Measurements from ENCODE around the gene ALG1.
A peak's percentile ranks its signal among the peaks of the same experiment; 100 is the strongest.

ALG1 gene

GRCh38 chr16:5034167-5034523 is 37.5 kb upstream of the ALG1 start:
- DNase-seq (ENCODE audit: low spot score) = no peak
- in situ Hi-C loops (cut with MboI; ENCODE audit: low pct_unique_long_range_greater_than_20kb, low sequenced_read_pairs, unreplicated experiment) = no loop called here
- no peak for TF ChIP-seq CTCF (IDR thresholded peaks at IDR 0.05; ENCODE audit: extremely low read depth, insufficient read depth, missing control alignments)

DNA sequence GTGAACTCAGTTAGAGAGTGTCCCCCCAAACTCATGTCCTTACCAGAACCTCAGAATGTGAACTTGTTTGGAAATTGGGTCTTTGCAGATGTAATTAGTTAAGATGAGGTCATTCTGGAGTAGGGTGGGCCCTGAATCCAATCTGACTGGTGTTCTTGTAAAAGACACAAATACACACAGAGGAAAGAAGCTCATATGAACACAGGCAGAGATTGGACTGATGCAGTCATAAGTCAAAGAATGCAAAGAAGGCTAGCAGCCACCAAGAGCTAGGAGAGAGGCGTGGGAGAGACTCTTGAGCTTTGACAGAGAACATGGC is 35.8 kb upstream of the ALG1 start:
- TF ChIP-seq CTCF (IDR thresholded peaks at IDR 0.05; ENCODE audit: extremely low read depth, insufficient read depth, missing control alignments) = no peak
- in situ Hi-C loops (cut with MboI; ENCODE audit: low pct_unique_long_range_greater_than_20kb, low sequenced_read_pairs, unreplicated experiment) = no loop called here
- DNase-seq (ENCODE audit: low spot score) = no peak

DNA sequence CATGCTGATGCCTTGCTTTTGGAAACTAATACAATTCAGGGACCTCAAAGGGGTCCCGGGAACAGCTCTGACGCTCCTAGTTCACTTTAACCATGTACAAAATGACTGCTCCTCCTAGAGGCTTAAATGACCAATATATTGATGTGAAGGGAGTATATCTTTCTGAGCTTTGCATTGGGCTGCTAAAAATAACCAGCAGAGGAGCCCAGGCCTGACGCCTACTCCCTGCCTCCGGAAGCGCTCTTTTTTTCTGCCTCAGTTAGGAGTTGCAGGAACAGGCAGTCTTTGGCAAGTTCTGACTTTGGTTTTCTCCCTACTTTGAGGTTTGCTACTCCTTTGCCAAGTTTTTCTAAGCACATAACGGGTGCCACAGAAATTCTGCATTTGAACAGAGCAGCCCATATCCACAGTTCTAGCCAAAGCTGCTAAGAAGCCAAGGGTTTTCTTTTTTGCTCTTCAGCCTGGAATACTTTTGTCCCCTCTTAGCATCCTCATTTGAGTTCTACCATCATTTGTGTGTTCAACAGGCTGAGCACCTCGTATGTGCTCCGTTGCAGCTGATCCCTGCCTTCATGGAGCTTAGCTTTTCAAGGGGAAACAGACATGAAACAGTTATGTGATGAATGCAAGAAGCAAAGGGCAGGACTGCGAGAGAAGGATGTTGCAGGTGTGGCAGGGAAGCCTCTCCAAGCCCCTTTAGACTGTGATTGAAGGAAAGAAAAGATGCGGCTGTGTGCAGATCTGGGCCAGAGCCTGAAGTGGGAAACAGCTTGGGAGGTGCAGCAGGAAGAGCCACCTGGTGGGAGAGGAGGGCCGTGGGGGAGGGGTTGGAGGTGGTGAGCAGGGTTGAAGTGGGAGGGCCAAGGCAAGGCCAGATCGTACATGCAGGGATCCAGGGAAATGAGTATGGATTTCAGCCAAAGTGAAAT is 35.2 kb upstream of the ALG1 start:
- in situ Hi-C loops (cut with MboI; ENCODE audit: low pct_unique_long_range_greater_than_20kb, low sequenced_read_pairs, unreplicated experiment) = no loop called here
- no peak for DNase-seq (ENCODE audit: low spot score)
- TF ChIP-seq CTCF (IDR thresholded peaks at IDR 0.05; ENCODE audit: extremely low read depth, insufficient read depth, missing control alignments) = no peak

DNA sequence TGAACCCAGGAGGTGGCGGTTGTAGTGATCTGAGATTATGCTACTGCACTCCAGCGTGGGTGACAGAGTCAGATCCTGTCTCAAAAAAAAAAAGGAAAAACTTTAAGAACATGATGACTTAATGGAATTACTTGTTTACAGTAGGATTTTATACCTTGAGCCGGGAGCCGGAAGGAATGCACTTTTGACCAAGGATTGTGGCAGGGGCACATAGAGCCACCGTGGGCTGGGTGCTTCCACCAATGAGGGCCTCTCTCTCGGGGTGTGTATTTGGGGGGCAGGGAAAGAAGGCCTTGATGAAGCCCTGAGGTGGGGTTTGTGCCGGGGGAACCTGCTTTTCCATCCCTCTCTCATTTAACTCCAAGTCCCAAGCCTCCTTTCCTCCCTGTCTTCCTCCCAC is 31.2 kb upstream of the ALG1 start:
- DNase-seq (ENCODE audit: low spot score) = no peak
- in situ Hi-C loops (cut with MboI; ENCODE audit: low pct_unique_long_range_greater_than_20kb, low sequenced_read_pairs, unreplicated experiment) = no loop called here
- no peak for TF ChIP-seq CTCF (IDR thresholded peaks at IDR 0.05; ENCODE audit: extremely low read depth, insufficient read depth, missing control alignments)

GRCh38 chr16:5041600-5042133 is 30.0 kb upstream of the ALG1 start:
- no peak for DNase-seq (ENCODE audit: low spot score)
- TF ChIP-seq CTCF (IDR thresholded peaks at IDR 0.05; ENCODE audit: extremely low read depth, insufficient read depth, missing control alignments) = no peak
- in situ Hi-C loops (cut with MboI; ENCODE audit: low pct_unique_long_range_greater_than_20kb, low sequenced_read_pairs, unreplicated experiment) = no loop called here

DNA sequence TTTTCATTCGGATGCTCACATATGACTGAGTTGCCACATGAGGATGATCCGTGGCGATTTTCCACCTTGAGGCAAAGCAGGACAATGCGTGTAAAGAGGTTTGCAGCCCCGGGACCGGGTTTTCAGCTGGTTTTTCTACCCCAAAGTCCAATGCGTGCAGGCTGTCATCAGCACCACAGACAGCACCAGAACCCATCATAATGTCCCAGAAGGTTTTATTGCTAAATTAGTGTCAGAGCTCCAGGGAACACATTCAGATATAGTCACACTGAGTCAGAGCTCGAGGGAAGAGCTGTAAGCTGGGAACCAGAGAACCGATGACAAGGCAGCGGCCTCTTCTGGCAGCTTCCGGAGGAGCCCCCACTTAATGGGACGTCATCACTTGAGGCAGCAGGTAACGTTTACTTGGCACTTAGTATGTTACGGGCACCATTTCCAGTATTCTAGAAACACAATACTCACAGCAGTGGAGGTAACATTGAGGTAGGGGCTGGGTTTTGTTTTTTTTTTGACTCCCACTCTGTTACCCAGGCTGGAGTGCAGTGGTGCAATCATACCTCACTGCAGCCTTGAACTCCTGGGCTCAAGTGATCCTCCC is 29.0 kb upstream of the ALG1 start:
- no peak for DNase-seq (ENCODE audit: low spot score)
- in situ Hi-C loops (cut with MboI; ENCODE audit: low pct_unique_long_range_greater_than_20kb, low sequenced_read_pairs, unreplicated experiment) = no loop called here
- peak; percentile 34 for TF ChIP-seq CTCF (IDR thresholded peaks at IDR 0.05; ENCODE audit: extremely low read depth, insufficient read depth, missing control alignments)

Measured in GM13977 (cell line).